Loucy (cell line): ENCODE data around the gene TBC1D26.
"Not testable (repeated sequence)": the region's sequence is repeated elsewhere in the genome, so short reads cannot be mapped to it uniquely, and the experiment has no call there.

ENCODE experiments used
- H2AFZ ChIP-seq: fragments of 200-600 bp; sonication (generic); 2 replicates; pipeline ENCODE4 v1.6.0; 2016; ENCODE audit warnings: antibody characterized with exemption, mild to moderate bottlenecking, low read length, moderate library complexity
- H3F3A ChIP-seq: fragments of 200-600 bp; 2 replicates; pipeline ENCODE4 v1.6.0; 2016; ENCODE audit warnings: antibody characterized with exemption, low read depth, mild to moderate bottlenecking
- H3K27me3 ChIP-seq: fragments of 200-600 bp; sonication (generic); 2 replicates; pipeline ENCODE4 v1.6.1; 2014; ENCODE audit warnings: low read length, mild to moderate bottlenecking; ENCODE audit not compliant: insufficient read depth, poor library complexity, severe bottlenecking
- H3K36me3 ChIP-seq: fragments of 200-600 bp; sonication (generic); 2 replicates; pipeline ENCODE4 v1.6.1; 2016; ENCODE audit warnings: low read length; ENCODE audit not compliant: insufficient read depth
- H3K4me1 ChIP-seq: fragments of 200-600 bp; sonication (generic); 2 replicates; pipeline ENCODE4 v1.5.1; 2014; ENCODE audit warnings: low read length, mild to moderate bottlenecking; ENCODE audit not compliant: insufficient read depth, poor library complexity, severe bottlenecking
- H3K4me2 ChIP-seq: fragments of 200-600 bp; sonication (generic); 2 replicates; pipeline ENCODE4 v1.6.0; 2014; ENCODE audit warnings: antibody characterized with exemption, low read length, low read depth, mild to moderate bottlenecking; ENCODE audit not compliant: poor library complexity, severe bottlenecking
- H3K4me3 ChIP-seq: fragments of 200-600 bp; sonication (generic); 2 replicates; pipeline ENCODE4 v1.5.1; 2014; ENCODE audit warnings: low read length, mild to moderate bottlenecking, mixed read lengths; ENCODE audit not compliant: poor library complexity, severe bottlenecking
- H3K79me2 ChIP-seq: fragments of 200-600 bp; sonication (generic); 2 replicates; pipeline ENCODE4 v1.6.1; 2014; ENCODE audit warnings: low read length; ENCODE audit not compliant: insufficient read depth
- H3K9ac ChIP-seq: fragments of 200-600 bp; sonication (generic); 2 replicates; pipeline ENCODE4 v1.6.0; 2014; ENCODE audit warnings: mild to moderate bottlenecking, low read depth, low read length, moderate library complexity; ENCODE audit not compliant: poor library complexity, severe bottlenecking
- H3K9me2 ChIP-seq: fragments of 200-600 bp; sonication (generic); replicated peaks from 2 replicates; pipeline ENCODE4 v1.6.1; 2016; ENCODE audit warnings: low read depth, low read length, mixed read lengths
- H3K9me3 ChIP-seq: fragments of 200-600 bp; sonication (generic); 2 replicates; pipeline ENCODE4 v1.6.1; 2014; ENCODE audit warnings: mild to moderate bottlenecking, antibody characterized with exemption, low read length, low read depth; ENCODE audit not compliant: insufficient read depth
- H4K20me1 ChIP-seq: fragments of 200-600 bp; sonication (generic); 2 replicates; pipeline ENCODE4 v1.6.0; 2014; ENCODE audit warnings: antibody characterized with exemption, low read length, mild to moderate bottlenecking; ENCODE audit not compliant: insufficient read depth, poor library complexity, severe bottlenecking
- EZH2phosphoT487 ChIP-seq: fragments of 200-600 bp; IDR thresholded peaks from 2 replicates; pipeline ENCODE4 v1.6.1; 2018; ENCODE audit warnings: antibody characterized with exemption, mild to moderate bottlenecking, moderate library complexity, borderline replicate concordance
- TF ChIP-seq, protein P1 (sequence below): fragments of 200-600 bp; sonication (generic); conservative IDR thresholded peaks from 2 replicates; pipeline ENCODE4 v1.5.1; 2014; ENCODE audit warnings: mild to moderate bottlenecking, antibody characterized with exemption, low read length

Gene TBC1D26

DNA sequence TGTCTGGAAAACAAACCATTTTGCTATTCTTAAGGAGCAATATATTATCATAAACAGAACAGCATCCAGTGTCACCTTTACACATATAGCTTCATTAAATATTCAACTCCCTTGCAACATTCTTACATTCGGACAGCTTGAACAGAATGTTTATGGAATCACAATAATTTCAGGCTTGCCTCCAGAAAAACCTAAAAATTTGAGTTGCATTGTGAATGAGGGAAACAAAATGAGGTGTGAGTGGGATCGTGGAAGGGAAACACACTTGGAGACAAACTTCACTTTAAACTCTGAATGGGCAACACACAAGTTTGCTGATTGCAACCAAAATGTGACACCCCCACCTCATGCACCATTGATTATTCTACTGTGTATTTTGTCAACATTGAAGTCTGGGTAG is 51.4 kb downstream of the TBC1D26 start:
- no peak overlapping the region for H2AFZ ChIP-seq
- no peaks in the 10 kb centered on the region for H4K20me1 ChIP-seq
- H3K36me3 ChIP-seq, result no peaks in the 10 kb centered on the region
- no peaks in the 10 kb centered on the region for H3K4me1 ChIP-seq
- H3K9me3 ChIP-seq, result no peaks in the 10 kb centered on the region
- no peaks in the 10 kb centered on the region for H3F3A ChIP-seq
- no peaks in the 10 kb centered on the region for H3K27me3 ChIP-seq
- H3K4me2 ChIP-seq, result no peak overlapping the region
- H3K4me3 ChIP-seq, result no peak overlapping the region
- no peak for TF ChIP-seq EZH2phosphoT487
- TF ChIP-seq, protein P1, sequence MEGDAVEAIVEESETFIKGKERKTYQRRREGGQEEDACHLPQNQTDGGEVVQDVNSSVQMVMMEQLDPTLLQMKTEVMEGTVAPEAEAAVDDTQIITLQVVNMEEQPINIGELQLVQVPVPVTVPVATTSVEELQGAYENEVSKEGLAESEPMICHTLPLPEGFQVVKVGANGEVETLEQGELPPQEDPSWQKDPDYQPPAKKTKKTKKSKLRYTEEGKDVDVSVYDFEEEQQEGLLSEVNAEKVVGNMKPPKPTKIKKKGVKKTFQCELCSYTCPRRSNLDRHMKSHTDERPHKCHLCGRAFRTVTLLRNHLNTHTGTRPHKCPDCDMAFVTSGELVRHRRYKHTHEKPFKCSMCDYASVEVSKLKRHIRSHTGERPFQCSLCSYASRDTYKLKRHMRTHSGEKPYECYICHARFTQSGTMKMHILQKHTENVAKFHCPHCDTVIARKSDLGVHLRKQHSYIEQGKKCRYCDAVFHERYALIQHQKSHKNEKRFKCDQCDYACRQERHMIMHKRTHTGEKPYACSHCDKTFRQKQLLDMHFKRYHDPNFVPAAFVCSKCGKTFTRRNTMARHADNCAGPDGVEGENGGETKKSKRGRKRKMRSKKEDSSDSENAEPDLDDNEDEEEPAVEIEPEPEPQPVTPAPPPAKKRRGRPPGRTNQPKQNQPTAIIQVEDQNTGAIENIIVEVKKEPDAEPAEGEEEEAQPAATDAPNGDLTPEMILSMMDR, result no peak
- no peak overlapping the region for H3K9ac ChIP-seq
- no peaks in the 10 kb centered on the region for H3K79me2 ChIP-seq
- no peaks in the 10 kb centered on the region for H3K9me2 ChIP-seq

DNA sequence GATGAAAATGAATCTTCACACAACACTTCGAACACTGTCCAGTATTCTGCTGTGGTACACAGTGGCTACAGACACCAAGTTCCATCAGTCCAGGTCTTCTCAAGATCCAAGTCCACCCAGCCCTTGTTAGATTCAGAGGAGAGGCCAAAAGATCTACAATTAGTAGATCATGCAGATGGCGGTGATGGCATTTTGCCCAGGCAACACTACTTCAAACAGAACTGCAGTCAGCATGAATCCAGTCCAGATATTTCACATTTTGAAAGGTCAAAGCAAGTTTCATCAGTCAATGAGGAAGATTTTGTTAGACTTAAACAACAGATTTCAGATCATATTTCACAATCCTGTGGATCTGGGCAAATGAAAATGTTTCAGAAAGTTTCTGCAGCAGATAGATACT is 52.3 kb downstream of the TBC1D26 start:
- not testable (repeated sequence) for H3K9me3 ChIP-seq, H3K9ac ChIP-seq, H3K4me1 ChIP-seq, H3F3A ChIP-seq, H3K4me3 ChIP-seq, H3K4me2 ChIP-seq, H2AFZ ChIP-seq, H3K36me3 ChIP-seq, H4K20me1 ChIP-seq, H3K9me2 ChIP-seq, H3K27me3 ChIP-seq, H3K79me2 ChIP-seq

DNA sequence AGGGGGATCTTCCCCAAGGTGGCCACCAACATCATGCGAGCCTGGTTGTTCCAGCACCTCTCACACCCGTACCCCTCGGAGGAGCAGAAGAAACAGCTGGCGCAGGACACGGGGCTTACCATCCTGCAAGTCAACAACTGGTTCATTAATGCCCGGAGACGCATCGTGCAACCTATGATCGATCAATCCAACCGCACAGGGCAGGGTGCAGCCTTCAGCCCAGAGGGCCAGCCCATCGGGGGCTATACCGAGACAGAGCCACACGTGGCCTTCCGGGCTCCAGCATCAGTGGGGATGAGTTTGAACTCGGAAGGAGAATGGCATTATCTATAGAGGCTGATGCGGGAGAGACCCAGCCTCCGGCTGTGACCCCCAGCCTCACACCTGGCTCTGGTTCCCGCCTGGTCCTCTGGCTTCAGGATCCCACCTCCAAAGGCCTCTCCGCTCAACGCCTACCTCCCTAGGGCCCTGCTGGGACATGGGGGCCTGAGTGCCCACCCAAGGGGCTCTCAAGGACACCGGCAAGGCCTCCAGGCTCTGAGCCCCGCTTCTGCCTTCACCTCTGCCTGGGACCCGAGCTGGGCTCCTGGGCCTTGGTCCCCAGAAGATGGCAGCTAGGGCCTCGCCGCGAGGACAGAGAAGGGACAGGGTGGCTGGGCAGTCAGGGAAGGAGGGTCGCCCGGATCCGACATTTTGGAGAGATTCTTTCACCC is 55.4 kb downstream of the TBC1D26 start:
- not testable (repeated sequence) for H3K9me2 ChIP-seq, H3K4me3 ChIP-seq, H3K9me3 ChIP-seq, H3K27me3 ChIP-seq, H4K20me1 ChIP-seq, H3K9ac ChIP-seq, H3K4me2 ChIP-seq, H3K36me3 ChIP-seq, H3F3A ChIP-seq, H3K4me1 ChIP-seq, H3K79me2 ChIP-seq, H2AFZ ChIP-seq

DNA sequence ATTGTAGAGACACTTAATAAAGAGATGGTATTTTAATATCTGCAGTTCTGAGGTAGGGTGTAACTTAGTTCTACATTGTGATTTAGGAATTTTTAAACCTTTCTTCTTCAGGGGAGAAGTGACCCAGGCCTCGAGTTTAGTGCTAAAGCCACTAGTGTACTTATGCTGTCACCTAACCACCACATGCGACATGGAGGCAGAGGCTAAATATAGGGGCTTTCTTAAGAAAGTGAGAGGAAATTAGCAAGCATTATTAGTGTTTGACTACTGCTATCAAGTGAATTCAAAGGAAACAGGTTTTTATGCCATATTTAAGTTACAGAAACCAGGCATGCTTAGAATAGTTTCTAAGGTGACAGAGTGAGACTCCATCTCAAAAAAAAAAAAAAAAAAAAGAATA is 56.3 kb downstream of the TBC1D26 start:
- not testable (repeated sequence) for H3K79me2 ChIP-seq, H3K36me3 ChIP-seq, H3K9me2 ChIP-seq, H3K4me1 ChIP-seq, H3K4me3 ChIP-seq, H2AFZ ChIP-seq, H3K9me3 ChIP-seq, H3F3A ChIP-seq, H3K9ac ChIP-seq, H4K20me1 ChIP-seq, H3K27me3 ChIP-seq, H3K4me2 ChIP-seq
